GM18526 (cell line): Measurements from ENCODE around the gene NTN5.

Experiments
- POLR2A ChIP-seq: IDR thresholded peaks from 3 replicates; pipeline ENCODE4 v1.6.1; 2011; ENCODE audit not compliant: insufficient read length; ENCODE audit errors: extremely low read depth

Gene NTN5

GRCh38 chr19:48674921-48675824 lies 2.4 kb upstream of the NTN5 start:
- TF ChIP-seq POLR2A = no peak

- no peak for TF ChIP-seq POLR2A
Observed at GRCh38 chr19:48674216-48674809, 1.5 kb upstream of the NTN5 start.

DNA sequence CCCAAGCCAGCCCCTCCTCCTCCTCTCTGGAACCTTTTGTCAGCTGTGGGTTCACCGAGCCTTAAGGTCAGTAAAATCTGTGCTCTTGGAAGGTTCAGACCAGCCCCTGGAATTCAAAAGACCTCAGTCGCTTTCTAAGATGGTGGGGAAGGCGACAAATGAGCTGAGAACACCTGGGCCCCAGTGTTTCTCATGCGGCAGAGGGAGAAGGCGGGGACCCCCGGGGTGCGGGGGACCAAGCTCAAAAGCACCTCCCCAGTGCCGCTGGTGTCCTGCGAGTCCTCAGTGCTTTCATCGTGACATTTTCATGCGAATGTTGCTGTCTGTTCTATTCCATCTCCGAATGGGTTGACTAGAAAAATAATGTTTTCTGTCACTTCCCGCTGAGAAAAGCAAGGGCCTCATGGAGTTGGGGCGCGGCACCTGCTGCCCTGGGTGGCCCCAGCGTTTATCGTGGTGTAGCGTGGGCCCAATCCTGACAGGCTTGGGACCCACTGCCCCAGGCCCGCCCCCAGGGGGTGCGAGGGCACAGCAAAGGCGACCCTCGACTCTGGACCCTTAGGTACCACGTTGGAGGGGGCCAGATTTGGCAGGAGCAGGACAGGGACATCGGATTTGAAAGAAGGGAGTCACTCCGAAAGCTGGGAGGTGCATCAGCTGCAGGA lies 751 bp upstream of the NTN5 start:
- TF ChIP-seq POLR2A = no peak

DNA sequence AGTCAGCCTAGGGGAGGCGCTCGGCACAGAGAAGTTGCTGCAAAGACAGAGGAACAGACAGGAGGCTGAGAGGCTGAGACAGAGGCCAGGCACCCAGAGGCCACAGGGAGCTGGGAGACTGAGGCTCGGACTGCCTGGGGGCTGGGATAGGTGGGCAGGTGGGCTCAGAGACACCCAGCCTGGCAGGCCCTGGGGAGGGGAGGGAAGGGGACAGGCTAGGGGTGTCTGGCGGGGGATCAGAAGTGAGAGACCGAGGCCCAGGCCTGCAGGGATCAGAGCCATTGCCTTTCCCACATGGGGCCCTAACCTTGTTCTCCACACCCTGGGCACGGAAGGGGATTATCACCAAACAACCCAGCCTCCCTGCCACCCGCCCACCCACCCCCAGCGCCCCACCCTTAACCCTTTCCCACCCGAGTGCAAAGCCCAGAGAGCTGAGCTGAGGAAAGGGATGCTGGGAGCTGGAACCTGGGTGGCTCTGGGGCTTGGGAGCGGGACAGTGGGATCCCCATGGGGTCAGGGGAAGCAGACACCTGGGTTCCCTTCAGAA lies 1.3 kb downstream of the NTN5 start:
- TF ChIP-seq POLR2A = no peak

GRCh38 chr19:48670699-48671445 lies 1.9 kb downstream of the NTN5 start:
- no peak for TF ChIP-seq POLR2A

DNA sequence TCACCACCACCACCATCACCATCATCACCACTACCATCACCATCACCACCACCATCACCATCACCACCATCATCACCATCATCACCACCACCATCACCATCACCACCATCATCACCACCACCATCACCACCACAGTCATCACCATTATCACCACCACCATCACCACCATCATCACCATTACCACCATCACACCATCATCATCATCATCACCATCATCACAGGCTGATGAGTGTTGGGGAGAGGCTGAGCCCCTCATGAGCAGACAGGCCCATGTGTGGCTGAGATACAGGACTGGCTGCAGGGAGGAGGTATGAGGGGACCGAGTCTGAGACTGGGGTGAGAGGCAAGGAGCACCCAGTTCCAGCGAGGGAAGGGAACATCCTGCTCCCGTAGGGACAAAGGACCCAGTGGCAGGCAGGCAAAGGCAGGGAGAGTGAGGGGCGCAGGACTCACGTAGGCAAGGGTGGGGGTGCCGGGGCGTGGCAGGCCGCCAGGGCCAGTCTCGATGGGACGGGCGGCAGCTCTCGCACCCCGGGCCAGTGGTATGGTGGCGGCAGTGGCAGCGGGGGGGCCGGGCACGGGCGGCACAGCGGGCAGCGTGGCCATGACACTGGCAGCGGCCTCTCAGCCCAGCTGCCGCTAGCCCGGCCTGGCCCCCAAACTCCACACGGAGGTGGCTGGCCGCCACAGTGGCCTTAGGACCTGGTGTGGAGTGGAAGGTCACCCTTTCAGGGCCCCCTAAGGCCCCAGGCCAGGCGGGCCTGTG lies 2.7 kb downstream of the NTN5 start:
- no peak for TF ChIP-seq POLR2A

GRCh38 chr19:48668761-48669160 lies 4.1 kb downstream of the NTN5 start:
- no peak for TF ChIP-seq POLR2A

DNA sequence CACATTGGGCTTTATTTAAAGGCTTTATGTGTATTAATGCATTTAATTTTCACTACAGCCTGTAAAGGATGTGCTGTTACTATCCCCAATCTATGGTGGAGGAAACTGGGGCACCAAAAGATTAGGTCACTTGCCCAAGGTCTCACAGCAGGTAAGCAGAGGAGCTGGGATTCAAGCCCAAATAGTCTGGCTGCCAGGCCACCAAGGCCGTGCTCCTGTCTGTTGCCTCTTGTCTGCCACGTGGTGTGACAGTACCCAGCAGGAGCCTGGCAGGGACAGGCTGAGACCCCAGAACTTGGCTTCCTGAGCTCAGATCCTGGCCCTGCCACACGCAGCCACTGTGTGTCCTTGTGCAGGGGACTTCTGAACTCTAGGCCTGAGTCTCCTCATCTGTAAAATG lies 4.5 kb downstream of the NTN5 start:
- no peak for TF ChIP-seq POLR2A

- TF ChIP-seq POLR2A = no peak
Observed at GRCh38 chr19:48665786-48666185, 7.0 kb downstream of the NTN5 start.

GRCh38 chr19:48664476-48664875 lies 8.3 kb downstream of the NTN5 start:
- no peak for TF ChIP-seq POLR2A

DNA sequence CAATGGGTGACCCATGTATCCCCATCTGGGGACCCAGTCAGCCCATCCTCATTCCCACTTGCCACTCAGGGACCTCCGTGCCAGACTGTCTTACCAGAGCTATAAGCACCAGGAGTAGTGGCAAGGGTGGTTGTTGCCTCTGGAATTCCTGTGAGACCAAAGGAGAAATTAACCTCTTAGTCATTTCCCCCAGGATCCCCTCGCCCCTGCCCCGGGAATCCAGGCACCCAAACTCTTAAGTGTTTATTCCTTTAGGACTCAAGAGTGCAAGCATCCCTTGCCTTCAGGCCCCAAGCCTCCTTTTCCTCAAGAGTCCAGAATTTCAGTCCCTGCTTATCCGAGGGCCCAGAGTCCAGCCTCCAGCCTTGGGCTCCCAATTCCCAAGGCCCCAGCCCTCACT lies 9.2 kb downstream of the NTN5 start:
- no peak for TF ChIP-seq POLR2A

DNA sequence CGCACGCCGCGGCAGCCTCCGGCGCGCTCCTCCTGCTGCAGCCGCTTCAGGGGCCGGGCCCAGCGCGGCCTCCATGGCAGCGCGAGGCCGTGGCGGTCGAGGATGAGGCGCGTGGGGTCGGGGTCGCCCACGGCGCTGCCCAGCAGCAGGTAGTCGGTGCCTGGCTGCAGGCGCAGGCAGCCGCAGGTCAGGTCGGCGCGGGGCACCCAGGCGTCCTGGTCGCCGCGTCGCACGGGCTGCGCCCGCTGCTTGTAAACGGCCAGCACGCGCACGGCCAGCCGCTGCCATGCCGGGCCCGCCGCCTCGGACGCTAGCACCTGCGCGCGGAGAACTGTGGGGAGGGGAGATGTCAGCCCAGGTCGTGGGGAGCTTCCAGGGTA lies 11.1 kb downstream of the NTN5 start:
- no peak for TF ChIP-seq POLR2A

- no peak for TF ChIP-seq POLR2A
Observed at GRCh38 chr19:48660852-48661710, 11.7 kb downstream of the NTN5 start.
